Stimulated activated CD8-positive, alpha-beta memory T cell treated with anti-CD3 and anti-CD28 coated beads, Interleukin-12 subunit alpha, Interleukin-12 subunit beta, amount 100 ng/mL, for 24 hours (primary cell): Measurements from ENCODE around the gene PPP1R9A.
"Not testable (repeated sequence)": the region's sequence is repeated elsewhere in the genome, so short reads cannot be mapped to it uniquely, and the experiment has no call there.

Experiments
- DNase-seq: peaks from one replicate; pipeline ENCODE4 v3.0.0-alpha.2; 2020; ENCODE audit errors: extremely low read depth

The PPP1R9A gene

DNA sequence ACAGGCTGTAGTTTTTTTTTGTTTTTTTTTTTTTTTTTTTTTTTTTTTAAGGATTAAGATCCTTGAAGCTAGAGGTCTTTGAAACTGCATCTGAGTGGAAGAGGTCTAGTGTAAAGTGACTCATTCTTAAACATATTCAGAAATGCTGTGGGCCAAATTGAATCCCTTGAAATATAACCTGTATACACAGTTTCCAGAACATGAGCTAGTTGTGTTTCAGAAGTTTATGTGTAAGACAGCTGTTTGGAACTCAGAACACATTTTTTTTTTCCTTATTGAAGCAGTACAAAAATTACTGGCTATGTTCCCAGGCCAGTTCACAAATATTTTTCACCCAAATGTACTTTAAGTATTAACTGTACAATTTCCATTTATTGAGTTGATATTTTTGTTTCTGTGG lies 67.9 kb downstream of the PPP1R9A start:
- no peak for DNase-seq

DNA sequence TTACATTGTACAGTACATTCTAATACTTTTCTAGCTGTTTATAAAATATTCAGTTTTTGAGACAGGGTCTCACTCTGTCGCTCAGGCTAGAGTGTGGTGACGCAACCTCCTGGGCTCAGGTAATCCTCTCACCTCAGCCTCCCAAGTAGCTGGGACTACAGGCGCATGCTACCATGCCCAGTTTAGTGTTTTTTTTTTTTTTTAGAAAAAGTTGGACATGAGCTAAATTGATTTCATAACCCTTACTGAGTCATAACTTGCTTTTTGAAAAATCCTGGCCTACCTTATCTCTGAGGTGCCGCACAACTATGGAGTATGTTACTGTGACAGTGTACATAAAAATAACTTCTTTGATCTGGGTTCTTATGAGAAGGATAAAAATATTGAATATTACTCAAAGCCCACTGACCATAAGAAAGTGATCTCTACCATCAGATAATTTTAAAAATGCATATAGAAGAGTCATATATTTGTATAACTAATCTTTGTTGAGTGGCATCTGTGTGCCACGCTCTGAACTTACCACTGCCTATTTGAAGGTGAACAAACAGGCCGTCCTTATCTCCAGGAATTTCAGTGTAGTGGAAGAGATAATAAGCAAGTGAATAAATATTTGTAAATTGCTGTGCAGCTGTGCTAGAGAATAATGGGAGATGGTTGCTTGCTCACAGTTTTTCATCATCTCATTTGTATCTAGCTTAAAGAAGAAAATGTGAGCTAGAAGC lies 73.2 kb downstream of the PPP1R9A start:
- DNase-seq = no peak

DNA sequence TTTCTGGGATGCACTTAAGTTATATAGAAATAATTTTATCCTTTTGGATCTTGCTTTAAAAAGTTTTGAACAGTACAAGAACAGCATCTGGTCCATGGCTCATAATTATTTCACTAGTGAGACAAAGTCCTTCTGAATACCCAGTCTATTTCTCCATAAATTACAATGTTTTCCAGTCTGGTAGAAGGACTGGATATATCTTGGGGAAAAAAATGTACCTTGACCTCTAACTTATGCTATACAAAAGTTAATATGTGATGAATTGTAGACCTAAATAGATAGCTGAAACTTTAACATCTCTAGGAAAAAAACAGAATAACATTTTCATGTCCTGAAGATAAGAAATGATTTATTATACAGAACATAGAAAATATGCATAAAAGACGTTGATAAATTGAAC lies 88.5 kb downstream of the PPP1R9A start:
- DNase-seq = no peak

GRCh38 chr7:94996369-94996768 lies 89.0 kb downstream of the PPP1R9A start:
- no peak for DNase-seq

- no peak for DNase-seq
Observed at GRCh38 chr7:94997547-94997946, 90.2 kb downstream of the PPP1R9A start.

- no peak for DNase-seq
Observed at GRCh38 chr7:94998266-94999068, 91.1 kb downstream of the PPP1R9A start.

GRCh38 chr7:94999069-94999351 lies 91.6 kb downstream of the PPP1R9A start:
- DNase-seq = no peak

DNA sequence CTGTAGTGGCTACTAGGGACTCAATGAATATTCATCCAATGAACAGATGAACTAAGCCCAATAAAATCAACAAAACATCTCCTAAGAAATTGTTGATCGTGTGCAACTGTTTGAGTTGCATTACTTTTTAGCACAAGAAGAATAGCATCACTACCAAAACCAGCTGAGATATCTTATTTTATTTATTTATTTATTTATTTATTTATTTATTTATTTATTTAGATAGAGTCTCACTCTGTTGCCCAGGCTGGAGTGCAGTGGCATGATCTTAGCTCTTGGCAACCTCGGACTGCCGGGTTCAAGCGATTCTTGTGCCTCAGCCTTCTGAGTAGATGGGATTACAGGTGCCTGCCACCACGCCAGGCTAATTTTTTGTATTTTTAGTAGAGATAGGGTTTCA lies 92.2 kb downstream of the PPP1R9A start:
- not testable (repeated sequence) for DNase-seq

DNA sequence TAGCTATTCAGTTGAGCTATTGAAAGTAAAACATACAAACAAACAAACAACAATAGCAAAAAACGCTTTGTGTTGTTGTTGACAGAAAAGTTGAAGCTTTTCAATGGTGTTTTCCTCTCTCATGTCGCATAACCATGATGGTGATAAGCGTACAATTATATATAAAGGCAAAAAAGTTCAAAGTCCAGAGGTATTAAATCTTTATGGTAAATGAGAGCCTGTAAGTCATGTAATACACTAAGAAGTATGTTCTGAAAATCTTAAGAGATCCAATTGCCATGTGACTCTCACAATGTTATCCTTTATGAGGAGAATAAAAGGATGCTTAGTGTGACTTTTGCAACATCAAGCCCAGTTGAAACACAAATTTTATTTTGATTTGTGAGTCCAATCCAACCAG lies 93.9 kb downstream of the PPP1R9A start:
- no peak for DNase-seq

- DNase-seq = no peak
Observed at GRCh38 chr7:95001815-95002561, 94.6 kb downstream of the PPP1R9A start.

DNA sequence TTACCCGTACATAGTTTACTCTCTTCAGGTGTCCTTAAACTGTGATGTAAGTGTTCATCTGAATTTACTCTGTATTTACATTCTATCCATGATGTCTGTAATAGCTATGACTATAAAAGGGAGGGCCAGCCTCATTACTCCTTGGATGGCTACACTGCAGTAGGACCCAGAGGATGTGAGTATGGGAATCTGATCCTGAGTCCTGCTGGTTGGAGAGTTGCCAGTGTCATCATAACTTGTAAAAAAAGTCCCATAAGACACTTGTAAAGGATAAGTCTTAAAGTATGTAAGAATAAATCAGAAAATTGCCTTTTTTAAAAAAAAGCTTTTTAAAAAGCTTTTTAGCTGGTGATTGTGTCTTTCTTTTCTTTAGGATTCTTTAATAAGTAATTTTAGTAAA lies 95.4 kb downstream of the PPP1R9A start:
- no peak for DNase-seq

- DNase-seq = no peak
Observed at GRCh38 chr7:95004618-95005247, 97.3 kb downstream of the PPP1R9A start.

- no peak for DNase-seq
Observed at GRCh38 chr7:95006010-95006409, 98.6 kb downstream of the PPP1R9A start.

- not testable (repeated sequence) for DNase-seq
Observed at GRCh38 chr7:95008773-95009172, 101.4 kb downstream of the PPP1R9A start.

GRCh38 chr7:95011146-95011928 lies 103.9 kb downstream of the PPP1R9A start:
- DNase-seq = no peak

- no peak for DNase-seq
Observed at GRCh38 chr7:95011995-95012394, 104.6 kb downstream of the PPP1R9A start.

- DNase-seq = no peak
Observed at GRCh38 chr7:95018021-95018420, 110.6 kb downstream of the PPP1R9A start.

DNA sequence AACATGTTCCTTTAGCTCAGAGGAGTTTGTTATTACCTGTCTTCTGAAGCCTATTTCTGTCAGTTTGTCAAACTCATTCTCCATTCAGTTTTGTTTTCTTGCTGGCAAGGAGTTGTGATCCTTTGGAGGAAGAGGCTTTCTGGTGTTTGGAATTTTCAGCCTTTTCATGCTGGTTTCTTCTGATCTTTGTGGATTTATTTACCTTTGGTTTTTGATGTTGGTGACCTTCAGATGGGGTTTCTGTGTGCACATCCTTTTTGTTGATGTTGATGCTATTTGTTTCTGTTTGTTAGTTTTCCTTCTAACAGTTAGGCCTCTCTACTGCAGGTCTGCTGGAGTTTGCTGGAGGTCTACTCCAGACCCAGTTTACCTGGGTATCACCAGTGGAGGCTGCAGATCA lies 118.6 kb downstream of the PPP1R9A start:
- DNase-seq = no peak

DNA sequence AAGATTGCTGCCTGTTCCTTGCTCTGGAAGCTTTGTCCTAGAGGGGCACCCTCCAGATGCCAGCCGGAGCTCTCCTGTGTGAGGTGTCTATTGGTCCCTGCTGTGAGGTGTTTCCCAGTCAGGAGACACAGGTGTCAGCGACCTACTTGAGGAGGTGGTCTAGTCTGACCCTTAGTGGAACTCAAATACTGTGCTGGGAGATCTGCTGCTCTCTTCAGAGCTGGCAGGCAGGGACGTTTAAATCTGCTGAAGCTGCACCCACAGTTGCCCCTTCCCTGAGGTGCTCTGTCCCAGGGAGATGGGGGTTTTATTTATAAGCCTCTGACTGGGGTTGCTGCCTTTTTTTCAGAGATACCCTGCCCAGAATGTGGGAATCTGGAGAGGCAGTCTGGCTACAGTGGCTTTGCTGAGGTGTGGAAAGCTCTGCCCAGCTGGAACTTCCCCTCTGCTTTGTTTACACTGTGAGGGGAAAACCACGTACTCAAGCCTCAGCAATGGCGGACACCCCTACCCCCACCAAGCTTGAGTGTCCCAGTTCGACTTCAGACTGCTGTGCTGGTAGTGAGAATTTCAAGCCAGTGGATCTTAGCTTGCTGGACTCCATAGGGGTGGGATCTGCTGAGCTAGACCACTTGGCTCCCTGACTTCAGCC lies 119.2 kb downstream of the PPP1R9A start:
- DNase-seq = no peak

DNA sequence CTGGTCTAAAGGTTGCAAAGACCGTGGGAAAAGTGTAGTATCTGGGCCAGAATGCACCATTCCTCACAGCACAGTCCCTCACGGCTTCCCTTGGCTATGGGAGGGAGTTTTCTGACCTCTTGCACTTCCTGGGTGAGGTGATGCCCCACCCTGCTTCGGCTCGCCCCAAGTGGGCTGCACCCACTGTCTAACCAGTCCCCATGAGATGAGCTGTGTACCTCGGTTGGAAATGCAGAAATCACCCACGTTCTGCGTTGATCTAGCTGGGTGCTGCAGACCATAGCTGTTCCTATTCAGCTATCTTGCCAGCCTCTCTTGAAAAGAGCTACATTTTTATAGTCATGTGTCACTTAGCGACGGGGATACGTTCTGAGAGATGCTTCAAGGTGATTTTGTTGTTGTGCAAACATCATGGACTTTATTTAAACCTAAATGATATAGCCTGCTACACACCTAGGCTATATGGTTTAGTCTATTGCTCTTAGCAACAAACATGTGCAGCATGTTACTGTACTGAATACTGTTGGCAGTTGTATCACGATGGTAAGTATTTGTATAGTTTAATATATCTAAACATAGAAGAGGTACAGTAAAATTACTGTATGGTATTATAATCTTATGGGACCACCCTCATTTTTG lies 120.0 kb downstream of the PPP1R9A start:
- DNase-seq = no peak

DNA sequence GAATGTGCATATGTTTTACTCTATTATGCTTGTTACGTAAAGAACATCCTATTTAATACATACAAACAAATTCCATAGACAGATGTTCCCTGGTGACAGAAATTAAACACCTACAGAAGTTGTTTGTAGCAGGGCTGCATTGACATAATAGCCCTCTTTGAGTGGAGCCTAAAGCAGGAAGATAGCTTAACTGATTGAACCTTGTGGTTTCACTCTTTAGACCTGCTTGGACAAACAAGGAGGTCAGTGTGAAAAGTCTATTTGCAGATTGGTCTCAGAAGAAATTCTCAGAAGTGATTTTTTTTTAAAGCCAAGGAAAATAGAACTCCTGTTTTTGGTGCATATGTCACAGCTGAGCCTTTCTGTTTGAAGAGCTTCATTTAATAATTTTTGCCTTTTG lies 121.3 kb downstream of the PPP1R9A start:
- no peak for DNase-seq
